ENCODE data around the gene BICRAL. TPM values are rescaled to one million over a fixed set of nuclear protein-coding genes. Genes with fewer than 3 reads are reported as not detected.

BICRAL gene
- total RNA-seq, 1 donor from 2014 or later = 12.9 TPM

- Mint-ChIP-seq H3K36me3 (ENCODE audit: low read depth) (peaks cover 4% of the 10 kb centered on the region), H3K4me3 (no peak overlapping the region), H3K9me3 (no peaks in the 10 kb centered on the region), H3K27me3 (no peaks in the 10 kb centered on the region), H3K27ac (no peak overlapping the region), H3K4me1 (peaks cover 12% of the 10 kb centered on the region)
- intact Hi-C loops (cut with micrococcal nuclease) = no loop called here
- no peak for DNase-seq
Measured at GRCh38 chr6:42818878-42819277, 37.0 kb downstream of the BICRAL start.

DNA sequence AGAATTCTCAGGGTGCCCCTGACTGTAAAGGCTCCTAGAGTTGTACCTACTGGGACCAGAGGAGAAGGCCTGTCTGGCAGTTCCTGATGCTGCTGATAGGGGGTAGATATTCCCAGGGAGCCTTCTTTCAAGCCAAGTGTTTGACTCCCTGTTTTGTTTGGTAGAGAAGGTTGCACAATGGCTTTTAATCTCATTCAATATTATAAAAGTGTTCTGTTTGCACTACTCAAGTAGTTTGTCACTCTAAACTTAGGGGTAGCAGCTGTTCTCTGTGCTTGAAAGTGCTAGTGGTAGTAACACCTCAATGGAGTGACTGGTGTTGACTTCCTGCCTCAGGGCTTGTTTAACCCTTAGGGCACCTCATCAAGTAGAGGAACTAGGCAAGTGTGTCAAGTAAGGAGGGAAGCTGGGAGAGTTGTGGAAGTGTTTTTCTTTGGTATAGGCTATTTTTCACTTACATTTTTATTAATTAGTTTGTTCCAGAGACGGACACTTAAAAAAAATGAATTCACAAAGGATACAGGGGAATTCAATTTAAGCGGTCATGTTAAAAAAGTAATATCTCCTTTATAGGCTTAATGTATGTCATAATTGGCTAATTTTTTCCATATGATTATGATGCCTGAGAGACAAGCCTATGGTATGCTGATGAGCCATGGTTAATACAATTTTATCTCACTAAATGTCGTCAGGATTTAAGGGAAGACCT, 38.1 kb downstream of the BICRAL start:
- peak; percentile 59 for DNase-seq
- intact Hi-C loops (cut with micrococcal nuclease) = no loop called here
- Mint-ChIP-seq H3K9me3 (no peaks in the 10 kb centered on the region), H3K36me3 (ENCODE audit: low read depth) (peaks cover 7% of the 10 kb centered on the region), H3K4me1 (peaks cover 12% of the 10 kb centered on the region), H3K4me3 (no peak overlapping the region), H3K27me3 (no peaks in the 10 kb centered on the region), H3K27ac (no peak overlapping the region)

- H3K27me3 Mint-ChIP-seq = no peaks in the 10 kb centered on the region
- H3K9me3 Mint-ChIP-seq = no peaks in the 10 kb centered on the region
- no peak overlapping the region for H3K4me3 Mint-ChIP-seq
- H3K36me3 Mint-ChIP-seq (ENCODE audit: low read depth) = peaks cover 7% of the 10 kb centered on the region
- intact Hi-C loops (cut with micrococcal nuclease) = no loop called here
- DNase-seq = no peak
- no peak overlapping the region for H3K27ac Mint-ChIP-seq
- peaks cover 12% of the 10 kb centered on the region for H3K4me1 Mint-ChIP-seq
Measured at GRCh38 chr6:42820512-42821340, 38.9 kb downstream of the BICRAL start.

GRCh38 chr6:42821341-42821668, 39.5 kb downstream of the BICRAL start:
- Mint-ChIP-seq H3K27ac (no peak overlapping the region), H3K36me3 (ENCODE audit: low read depth) (peaks cover 7% of the 10 kb centered on the region), H3K9me3 (no peaks in the 10 kb centered on the region), H3K27me3 (no peaks in the 10 kb centered on the region), H3K4me1 (peaks cover 12% of the 10 kb centered on the region), H3K4me3 (no peak overlapping the region)
- no peak for DNase-seq
- intact Hi-C loops (cut with micrococcal nuclease) = no loop called here

- no peak overlapping the region for H3K4me3 Mint-ChIP-seq
- H3K27me3 Mint-ChIP-seq = no peaks in the 10 kb centered on the region
- H3K27ac Mint-ChIP-seq = no peak overlapping the region
- intact Hi-C loops (cut with micrococcal nuclease) = no loop called here
- DNase-seq = no peak
- peaks cover 7% of the 10 kb centered on the region for H3K36me3 Mint-ChIP-seq (ENCODE audit: low read depth)
- H3K4me1 Mint-ChIP-seq = peaks cover 12% of the 10 kb centered on the region
- no peaks in the 10 kb centered on the region for H3K9me3 Mint-ChIP-seq
Measured at GRCh38 chr6:42821846-42822245, 40.0 kb downstream of the BICRAL start.

DNA sequence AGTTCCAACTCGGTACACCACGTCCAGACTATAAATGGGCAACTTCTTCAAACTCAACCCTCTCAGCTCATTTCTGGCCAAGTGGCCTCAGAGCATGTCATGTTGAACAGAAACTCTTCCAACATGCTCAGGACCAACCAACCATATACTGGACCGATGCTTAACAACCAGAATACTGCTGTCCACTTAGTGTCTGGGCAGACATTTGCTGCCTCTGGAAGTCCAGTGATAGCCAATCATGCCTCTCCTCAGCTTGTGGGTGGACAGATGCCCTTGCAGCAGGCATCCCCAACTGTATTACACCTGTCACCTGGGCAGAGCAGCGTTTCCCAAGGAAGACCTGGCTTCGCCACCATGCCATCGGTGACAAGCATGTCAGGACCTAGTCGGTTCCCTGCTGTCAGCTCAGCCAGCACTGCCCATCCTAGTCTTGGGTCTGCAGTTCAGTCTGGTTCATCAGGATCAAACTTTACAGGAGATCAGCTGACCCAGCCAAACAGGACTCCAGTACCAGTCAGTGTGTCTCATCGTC, 47.8 kb downstream of the BICRAL start:
- Mint-ChIP-seq H3K4me3 (no peak overlapping the region), H3K27ac (no peak overlapping the region), H3K9me3 (no peaks in the 10 kb centered on the region), H3K27me3 (no peaks in the 10 kb centered on the region), H3K4me1 (no peaks in the 10 kb centered on the region), H3K36me3 (ENCODE audit: low read depth) (peaks cover 32% of the 10 kb centered on the region)
- no peak for DNase-seq
- intact Hi-C loops (cut with micrococcal nuclease) = no loop called here

GRCh38 chr6:42831237-42831636, 49.4 kb downstream of the BICRAL start:
- H3K9me3 Mint-ChIP-seq = no peaks in the 10 kb centered on the region
- H3K4me1 Mint-ChIP-seq = no peaks in the 10 kb centered on the region
- H3K27ac Mint-ChIP-seq = no peak overlapping the region
- peaks cover 36% of the 10 kb centered on the region for H3K36me3 Mint-ChIP-seq (ENCODE audit: low read depth)
- intact Hi-C loops (cut with micrococcal nuclease) = no loop called here
- H3K4me3 Mint-ChIP-seq = no peak overlapping the region
- no peaks in the 10 kb centered on the region for H3K27me3 Mint-ChIP-seq
- no peak for DNase-seq

DNA sequence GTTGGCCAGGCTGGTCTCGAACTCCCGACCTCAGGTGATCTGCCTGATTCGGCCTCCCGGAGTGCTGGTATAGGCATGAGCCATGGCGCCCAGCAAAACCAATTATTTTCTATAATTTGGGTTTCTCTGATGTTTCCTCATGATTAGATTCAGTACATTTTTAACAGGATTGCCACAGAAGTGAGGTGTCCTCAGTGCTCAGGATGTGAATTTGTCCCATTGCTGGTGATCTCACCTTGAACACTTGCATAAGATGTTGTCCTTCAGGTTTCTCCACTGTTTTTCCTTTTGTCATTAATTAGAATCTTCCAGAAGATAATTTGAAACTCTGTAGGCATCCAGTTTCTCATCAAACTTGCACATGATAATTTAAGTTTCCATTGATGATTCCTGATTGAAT, 52.2 kb downstream of the BICRAL start:
- Mint-ChIP-seq H3K27me3 (no peaks in the 10 kb centered on the region), H3K9me3 (no peaks in the 10 kb centered on the region), H3K36me3 (ENCODE audit: low read depth) (peaks cover 23% of the 10 kb centered on the region), H3K4me3 (no peak overlapping the region), H3K27ac (no peak overlapping the region), H3K4me1 (no peaks in the 10 kb centered on the region)
- no peak for DNase-seq
- intact Hi-C loops (cut with micrococcal nuclease) = no loop called here

GRCh38 chr6:42841844-42842584, 60.2 kb downstream of the BICRAL start:
- Mint-ChIP-seq H3K27ac (no peak overlapping the region), H3K4me3 (no peak overlapping the region), H3K36me3 (ENCODE audit: low read depth) (peaks cover 13% of the 10 kb centered on the region), H3K9me3 (no peaks in the 10 kb centered on the region), H3K27me3 (no peaks in the 10 kb centered on the region), H3K4me1 (peaks cover 4% of the 10 kb centered on the region)
- no peak for DNase-seq
- intact Hi-C loops (cut with micrococcal nuclease) = no loop called here

- no peaks in the 10 kb centered on the region for H3K27me3 Mint-ChIP-seq
- intact Hi-C loops (cut with micrococcal nuclease) = no loop called here
- no peak overlapping the region for H3K4me3 Mint-ChIP-seq
- no peak for DNase-seq
- peaks cover 4% of the 10 kb centered on the region for H3K4me1 Mint-ChIP-seq
- peaks cover 12% of the 10 kb centered on the region for H3K36me3 Mint-ChIP-seq (ENCODE audit: low read depth)
- H3K9me3 Mint-ChIP-seq = no peaks in the 10 kb centered on the region
- no peak overlapping the region for H3K27ac Mint-ChIP-seq
Measured at GRCh38 chr6:42845327-42845694, 63.5 kb downstream of the BICRAL start.

- no peak for DNase-seq
Measured at GRCh38 chr6:42846505-42846904, 64.7 kb downstream of the BICRAL start.

GRCh38 chr6:42848700-42849099, 66.8 kb downstream of the BICRAL start:
- no peaks in the 10 kb centered on the region for H3K9me3 Mint-ChIP-seq
- H3K27me3 Mint-ChIP-seq = no peaks in the 10 kb centered on the region
- peaks cover 17% of the 10 kb centered on the region for H3K36me3 Mint-ChIP-seq (ENCODE audit: low read depth)
- intact Hi-C loops (cut with micrococcal nuclease) = no loop called here
- H3K4me1 Mint-ChIP-seq = peaks cover 4% of the 10 kb centered on the region
- no peak overlapping the region for H3K4me3 Mint-ChIP-seq
- H3K27ac Mint-ChIP-seq = no peak overlapping the region
- no peak for DNase-seq

More at GRCh38 chr6:42846505-42846904, 64.7 kb downstream of the BICRAL start:
- H3K4me3 Mint-ChIP-seq = no peak overlapping the region
- intact Hi-C loops (cut with micrococcal nuclease) = no loop called here
- H3K36me3 Mint-ChIP-seq (ENCODE audit: low read depth) = peaks cover 12% of the 10 kb centered on the region
- H3K27me3 Mint-ChIP-seq = no peaks in the 10 kb centered on the region
- no peak overlapping the region for H3K27ac Mint-ChIP-seq
- no peaks in the 10 kb centered on the region for H3K9me3 Mint-ChIP-seq
- peaks cover 4% of the 10 kb centered on the region for H3K4me1 Mint-ChIP-seq

- intact Hi-C loops (cut with micrococcal nuclease) = no loop called here
- no peak for DNase-seq
- Mint-ChIP-seq H3K4me1 (no peaks in the 10 kb centered on the region), H3K36me3 (ENCODE audit: low read depth) (peaks cover 18% of the 10 kb centered on the region), H3K27ac (no peak overlapping the region), H3K27me3 (no peaks in the 10 kb centered on the region), H3K4me3 (no peak overlapping the region), H3K9me3 (no peaks in the 10 kb centered on the region)
Measured at GRCh38 chr6:42851599-42851998, 69.7 kb downstream of the BICRAL start.

- Mint-ChIP-seq H3K9me3 (no peaks in the 10 kb centered on the region), H3K4me1 (no peaks in the 10 kb centered on the region), H3K4me3 (no peak overlapping the region), H3K36me3 (ENCODE audit: low read depth) (peaks cover 37% of the 10 kb centered on the region), H3K27ac (no peak overlapping the region), H3K27me3 (no peaks in the 10 kb centered on the region)
- intact Hi-C loops (cut with micrococcal nuclease) = no loop called here
- no peak for DNase-seq
Measured at GRCh38 chr6:42860036-42860435, 78.2 kb downstream of the BICRAL start.

All from activated CD4-positive, alpha-beta T cell treated with anti-CD3 and anti-CD28 coated beads, Interleukin-2, amount 10 ng/mL, durations not matched to agents 24 days and 14 days (primary cell).